IMR-90 (cell line): Measurements from ENCODE around the gene CENPH. TPM values are rescaled to one million over a fixed set of nuclear protein-coding genes. Genes with fewer than 3 reads are reported as not detected.

ENCODE experiments used
- microRNA-seq, 2 experiments: library from miRNA; stranded (forward) in 1 of 2; unstranded in 1 of 2; fragments of 10-50 nt in 1 of 2; fragments of <30 nt in 1 of 2; gene quantifications in 1 of 2; microRNA quantifications in 1 of 2; one replicate each; pipeline versions ENCODE3 to v1.1.0; 2013 to 2020; ENCODE audit not compliant: insufficient read depth in 1 of 2, insufficient read length in 1 of 2, unreplicated experiment in 1 of 2
- polyA plus RNA-seq, 3 experiments: library from polyadenylated mRNA; depleted of rRNA; stranded (reverse); fragments of >200 nt; gene quantifications; 2 replicates each; pipeline ENCODE4 v1.2.3, GENCODE V29; 2012; ENCODE audit warnings: low replicate concordance in 1 of 3
- small RNA-seq, 5 experiments: library from RNA; depleted of rRNA; stranded (forward); fragments of <200 nt; gene quantifications; one replicate each; pipeline ENCODE3, GENCODE V24; 2012
- total RNA-seq: library from RNA; depleted of rRNA; stranded (reverse); fragments of >200 nt; gene quantifications from 2 replicates; pipeline ENCODE4 v1.2.3, GENCODE V29; 2012; rRNA removed

CENPH gene
- total and polyA plus RNA-seq, 2 of the 4 experiments (the other 2 are of a cell fraction), result 3.8 to 7.8 TPM

Small RNAs within 50 kb of the gene (microRNA-seq; reads per million reads assigned to microRNA genes)
- not detected for gene SNORA50D (ENCODE audit: insufficient read depth, insufficient read length)

Small RNAs within 50 kb of the gene (small RNA-seq; reads per million reads assigned to genes)
- 0 reads per million in 5 experiments for gene SNORA50D

Other genes starting within 250 kb of the CENPH start
- gene SLC30A5, start 95.6 kb upstream of the CENPH start, total RNA-seq, result 34.8 and 63.3 TPM in 2 replicates
- 15.6 and 21.2 TPM in 2 replicates for gene SLC30A5, start 95.6 kb upstream of the CENPH start, polyA plus RNA-seq (2012; rRNA removed)
- gene CCNB1, start 22.4 kb upstream of the CENPH start, total RNA-seq, result 160 and 203 TPM in 2 replicates
- 77.0 and 83.3 TPM in 2 replicates for gene CCNB1, start 22.4 kb upstream of the CENPH start, polyA plus RNA-seq (2012; rRNA removed)
- gene CDK7, start 45.3 kb downstream of the CENPH start, total RNA-seq, result 65.6 and 114 TPM in 2 replicates
- gene CDK7, start 45.3 kb downstream of the CENPH start, polyA plus RNA-seq (2012; rRNA removed), result 46.3 and 59.8 TPM in 2 replicates
- 0.90 and 1.9 TPM in 2 replicates for gene CCDC125, start 143.2 kb downstream of the CENPH start, total RNA-seq
- gene CCDC125, start 143.2 kb downstream of the CENPH start, polyA plus RNA-seq (2012; rRNA removed), result 0.96 and 1.2 TPM in 2 replicates
- gene AK6, start 179.9 kb downstream of the CENPH start, total RNA-seq, result 14.7 and 38.6 TPM in 2 replicates
- 23.1 and 34.4 TPM in 2 replicates for gene AK6, start 179.9 kb downstream of the CENPH start, polyA plus RNA-seq (2012; rRNA removed)
- 104 and 127 TPM in 2 replicates for gene TAF9, start 179.9 kb downstream of the CENPH start, total RNA-seq
- 98.4 and 107 TPM in 2 replicates for gene TAF9, start 179.9 kb downstream of the CENPH start, polyA plus RNA-seq (2012; rRNA removed)
- 10.9 and 13.3 TPM in 2 replicates for gene RAD17, start 180.2 kb downstream of the CENPH start, total RNA-seq
- 9.9 and 11.4 TPM in 2 replicates for gene RAD17, start 180.2 kb downstream of the CENPH start, polyA plus RNA-seq (2012; rRNA removed)
- 0.54 and 0.83 TPM in 2 replicates for gene MARVELD2, start 225.5 kb downstream of the CENPH start, total RNA-seq
- gene MARVELD2, start 225.5 kb downstream of the CENPH start, polyA plus RNA-seq (2012; rRNA removed), result 0.29 and 0.51 TPM in 2 replicates